GM12874 (cell line): ENCODE results near the gene TH.

Source experiments
- CTCF ChIP-seq: IDR thresholded peaks from 2 replicates; pipeline ENCODE4 v1.5.1; 2011; ENCODE audit warnings: low read depth, mild to moderate bottlenecking, control low read depth, low read length, moderate library complexity; ENCODE audit not compliant: insufficient read depth

TH gene

GRCh38 chr11:2202900-2203439, 31.4 kb upstream of the TH start:
- TF ChIP-seq CTCF: no peak

- TF ChIP-seq CTCF: no peak
These were observed 30.7 kb upstream of the TH start for GRCh38 chr11:2202071-2202899.

GRCh38 chr11:2201542-2201941, 29.9 kb upstream of the TH start:
- TF ChIP-seq CTCF: no peak

- TF ChIP-seq CTCF: no peak
These were observed 29.4 kb upstream of the TH start for GRCh38 chr11:2200957-2201519.

- TF ChIP-seq CTCF: no peak
These were observed 28.9 kb upstream of the TH start for GRCh38 chr11:2200536-2200935.

- TF ChIP-seq CTCF: no peak
These were observed 28.1 kb upstream of the TH start for GRCh38 chr11:2199466-2200341.
